IPS DF 19.7 (cell line): ENCODE results near the gene RBM4.
"Not testable (repeated sequence)": the region's sequence is repeated elsewhere in the genome, so short reads cannot be mapped to it uniquely, and the experiment has no call there.

Experiments
- DNase-seq: peaks from one replicate; pipeline ENCODE4 v3.0.0-alpha.2; 2013; ENCODE audit warnings: low read depth, low spot score

Gene RBM4, protein sequence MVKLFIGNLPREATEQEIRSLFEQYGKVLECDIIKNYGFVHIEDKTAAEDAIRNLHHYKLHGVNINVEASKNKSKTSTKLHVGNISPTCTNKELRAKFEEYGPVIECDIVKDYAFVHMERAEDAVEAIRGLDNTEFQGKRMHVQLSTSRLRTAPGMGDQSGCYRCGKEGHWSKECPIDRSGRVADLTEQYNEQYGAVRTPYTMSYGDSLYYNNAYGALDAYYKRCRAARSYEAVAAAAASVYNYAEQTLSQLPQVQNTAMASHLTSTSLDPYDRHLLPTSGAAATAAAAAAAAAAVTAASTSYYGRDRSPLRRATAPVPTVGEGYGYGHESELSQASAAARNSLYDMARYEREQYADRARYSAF

DNA sequence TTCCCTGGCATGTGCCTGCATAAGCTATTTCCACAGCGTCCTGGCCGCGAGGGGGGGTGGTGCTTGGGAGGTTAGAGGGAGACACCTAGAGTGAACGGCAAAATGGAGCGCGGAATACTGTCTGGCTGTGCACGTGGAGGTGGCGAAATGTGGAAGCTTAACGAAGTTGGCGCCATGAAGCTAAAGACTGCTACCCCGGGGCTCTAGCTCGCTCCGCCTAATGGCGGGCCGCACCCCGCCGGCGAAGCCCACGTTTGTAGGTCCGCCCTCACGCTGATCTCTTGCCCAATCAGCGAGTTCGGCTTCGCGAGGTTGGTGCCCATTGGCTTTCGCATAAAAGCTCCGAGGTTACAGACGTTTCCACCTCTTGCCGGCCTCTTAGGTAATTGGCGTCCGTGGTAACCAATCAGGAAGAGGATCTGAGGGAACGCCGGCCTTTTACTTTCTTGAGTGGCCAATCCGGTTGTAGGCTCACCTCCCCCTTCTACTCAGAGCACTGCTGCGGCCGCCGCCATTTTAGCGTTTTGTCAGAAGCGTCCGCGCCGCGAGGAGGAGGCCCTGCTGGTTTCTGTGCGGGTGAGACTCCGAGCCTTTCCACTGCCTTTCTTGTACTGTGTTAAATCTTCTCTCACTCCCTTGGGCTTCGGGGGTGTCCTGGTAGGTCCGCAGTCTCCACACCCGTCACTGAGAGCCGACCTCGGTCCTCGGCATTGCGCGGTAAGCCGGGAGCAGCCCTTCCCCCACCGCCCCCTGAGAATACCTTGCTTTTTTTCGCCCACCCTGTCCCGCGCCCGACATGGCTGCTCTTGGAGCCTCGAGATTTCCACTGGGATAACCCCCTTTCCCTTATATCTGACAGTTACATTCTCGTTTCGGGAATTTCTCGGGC, at the start of gene RBM4:
Gene RBM4 (plus strand): TSS at position 527 of the 889 bp plus-strand sequence. CDS start 1,009 bp downstream, outside the sequence.
- peak; percentile 100 for DNase-seq

DNA sequence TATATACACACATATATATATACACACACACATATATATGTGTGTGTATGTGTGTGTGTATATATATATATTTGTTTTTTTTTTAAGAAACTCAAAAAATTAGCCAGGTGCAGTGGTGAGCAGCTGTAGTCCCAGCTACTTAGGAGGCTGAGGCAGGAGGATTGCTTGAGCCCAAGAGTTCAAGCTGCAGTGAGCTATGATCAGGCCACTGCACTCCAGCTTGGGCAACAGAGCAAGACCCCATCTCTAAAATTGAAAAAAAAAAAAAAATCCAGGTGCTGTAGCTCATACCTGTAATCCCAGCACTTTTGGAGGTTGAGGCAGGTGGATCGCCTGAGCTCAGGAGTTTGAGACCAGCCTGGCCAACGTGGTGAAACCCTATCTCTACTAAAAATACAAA, 49.2 kb upstream of the RBM4 start:
- DNase-seq, result not testable (repeated sequence)

DNA sequence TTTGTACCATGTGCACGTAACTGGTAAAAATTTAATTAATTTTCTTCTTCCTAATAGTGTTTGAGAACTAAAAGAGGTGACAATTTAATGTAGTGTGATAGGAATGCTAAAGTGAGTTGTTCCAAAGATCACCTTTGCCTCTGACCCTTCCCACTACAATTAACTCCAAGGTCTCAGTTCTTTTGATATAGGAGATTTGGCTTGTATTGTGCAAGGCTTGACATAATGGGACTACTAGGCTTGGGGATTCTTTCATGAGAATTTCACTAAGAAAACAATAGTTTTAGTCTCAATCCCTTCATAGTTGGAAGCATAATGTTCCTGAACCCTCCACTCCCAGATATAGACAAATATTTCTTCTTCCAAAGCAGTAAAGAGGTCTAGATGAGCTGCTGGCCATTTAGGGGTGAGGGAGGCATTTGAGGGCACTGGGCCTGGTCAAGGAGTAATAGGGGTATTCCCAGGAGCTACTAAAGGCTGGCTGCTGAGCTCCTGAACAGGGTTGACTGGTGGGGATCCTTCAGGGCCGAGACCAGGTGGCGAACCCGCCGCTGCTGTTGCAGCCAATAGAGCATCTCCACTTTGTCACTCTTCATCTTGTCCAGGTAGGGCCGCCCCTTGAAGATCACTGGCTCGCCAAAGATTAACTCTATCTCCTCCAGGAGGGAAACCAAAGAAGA, 48.4 kb upstream of the RBM4 start:
- DNase-seq, result no peak

DNA sequence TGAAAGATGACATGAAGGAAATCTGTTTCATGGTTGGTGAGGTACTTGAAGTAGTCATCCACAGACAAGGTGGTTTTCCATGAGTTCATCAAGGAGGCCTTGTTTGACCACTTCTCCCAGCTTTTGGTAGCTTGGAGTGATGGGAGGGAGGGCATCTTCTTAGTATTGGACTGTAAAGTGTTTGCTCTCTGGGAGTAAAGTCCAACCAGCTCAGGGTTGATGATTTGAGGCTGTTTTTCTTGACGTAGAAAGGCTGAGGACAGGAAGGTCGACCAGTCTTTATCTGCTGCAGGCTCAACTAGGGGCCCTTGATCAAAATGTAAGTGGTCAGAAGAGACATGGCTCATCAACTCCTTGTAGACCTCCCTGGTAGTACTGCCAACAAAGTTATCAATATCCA, 47.3 kb upstream of the RBM4 start:
- DNase-seq, result no peak

DNA sequence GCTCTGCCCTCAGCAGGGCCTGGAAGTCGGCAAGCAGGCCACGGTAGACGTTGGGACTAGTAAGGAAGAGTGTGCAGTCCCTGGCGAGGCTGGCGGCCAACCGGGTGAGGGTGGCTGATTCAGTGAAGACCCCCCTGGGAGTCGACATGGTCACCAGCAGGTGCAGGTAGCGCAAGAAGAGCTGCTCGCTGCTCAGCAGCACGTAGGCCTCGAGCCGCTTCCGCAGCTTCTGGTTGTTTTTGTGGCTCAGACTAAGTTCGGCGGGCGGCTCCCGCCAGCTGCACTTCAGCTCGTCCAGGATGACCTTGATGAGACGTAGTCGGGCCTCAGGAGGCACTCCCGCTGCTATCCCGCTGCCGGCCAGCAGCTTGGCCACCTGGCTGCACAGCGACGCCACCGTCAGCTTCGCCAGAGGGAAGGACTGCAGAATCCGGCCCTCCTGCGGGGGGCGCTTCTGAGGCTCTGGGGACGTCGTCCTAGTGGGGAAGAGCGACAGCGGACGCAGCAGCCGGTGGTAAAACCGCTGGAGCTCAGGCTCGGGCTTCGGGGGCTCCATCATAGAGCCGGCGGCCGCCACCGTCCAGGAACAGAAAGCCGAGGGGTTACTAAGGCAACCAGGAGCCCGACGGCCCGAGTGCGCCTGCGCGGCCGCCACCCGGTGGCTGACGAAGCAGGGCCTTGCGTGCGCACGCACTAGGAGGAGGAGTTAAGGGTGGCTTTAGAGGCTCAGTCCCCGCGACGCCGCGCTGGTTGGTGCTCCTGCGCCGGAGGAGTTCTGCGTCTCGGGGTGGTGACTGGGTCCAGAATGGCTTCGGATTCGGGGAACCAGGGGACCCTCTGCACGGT, 45.8 kb upstream of the RBM4 start, which contains the start of the genes CCDC87 and CCS:
Gene CCDC87 (minus strand): TSS at position 607 of the 846 bp plus-strand sequence. CDS start 48 bp downstream, at position 559.
Gene CCS (plus strand): TSS at position 729 of the 846 bp plus-strand sequence. CDS start 77 bp downstream, at position 806.
- DNase-seq, result no peak

DNA sequence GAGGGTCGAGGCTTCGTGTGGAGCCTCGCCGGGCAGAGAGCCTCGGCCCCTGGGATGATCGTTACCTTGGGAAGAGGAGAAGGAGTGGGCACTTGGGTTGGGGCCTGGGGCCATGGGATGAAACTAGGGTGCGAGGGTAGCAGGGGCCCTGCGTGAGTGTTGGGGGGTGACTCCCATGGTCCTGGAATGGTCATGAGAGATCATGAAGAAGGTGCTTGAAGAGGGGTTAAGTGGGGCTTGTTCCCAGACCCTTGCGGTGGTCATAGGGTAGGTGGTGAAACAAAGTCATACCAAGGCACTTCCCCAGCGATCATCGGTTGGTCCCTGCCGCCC, 45.2 kb upstream of the RBM4 start:
- no peak for DNase-seq

DNA sequence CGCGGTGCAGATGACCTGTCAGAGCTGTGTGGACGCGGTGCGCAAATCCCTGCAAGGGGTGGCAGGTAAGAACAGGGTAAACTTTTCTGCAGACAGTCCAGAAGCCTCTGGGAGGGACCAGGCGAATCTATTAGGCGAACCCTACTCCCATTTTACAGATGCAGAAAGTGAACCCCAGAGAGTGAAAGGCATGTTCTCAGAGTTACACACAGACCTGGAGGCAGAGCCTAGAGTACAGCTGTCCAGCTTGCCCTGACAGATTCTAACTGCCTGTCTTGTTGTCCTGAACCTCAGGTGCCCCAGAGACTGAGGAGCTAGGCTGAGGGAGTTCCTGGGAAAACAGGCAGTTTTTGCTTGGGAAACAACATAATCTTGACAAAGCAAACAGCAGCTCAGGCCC, 44.9 kb upstream of the RBM4 start:
- DNase-seq, result no peak

DNA sequence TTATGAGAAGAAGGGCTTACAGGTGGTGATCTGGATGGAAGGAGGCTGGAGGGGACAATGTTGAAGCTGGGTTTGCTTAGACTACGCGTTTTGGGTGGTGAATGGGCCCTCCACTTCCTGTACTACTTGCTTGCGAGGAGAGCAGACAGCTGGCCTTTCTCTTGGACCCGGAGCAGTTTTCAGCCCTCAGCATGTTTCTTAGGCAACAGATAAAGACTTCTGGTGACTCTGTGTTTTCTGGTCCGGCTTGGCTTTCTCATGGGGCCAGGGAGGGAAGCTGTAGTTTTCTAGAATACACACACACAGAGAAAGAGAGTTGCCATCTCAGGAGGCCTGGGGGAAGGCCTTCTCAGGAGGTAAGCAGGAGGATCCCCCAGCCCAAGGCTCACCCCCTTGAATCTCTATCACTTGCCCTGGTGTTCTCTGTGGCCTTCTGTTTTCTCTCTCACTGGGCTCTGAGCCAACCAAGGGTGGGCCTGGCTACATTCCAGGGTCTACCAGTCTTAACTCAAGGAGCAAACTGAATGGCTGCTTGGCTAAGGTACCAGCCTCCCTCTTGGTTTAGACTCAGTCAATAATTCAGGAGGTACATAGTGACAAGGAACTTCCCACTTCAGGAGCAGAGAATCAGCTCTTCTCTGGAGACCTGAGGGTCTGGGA, 43.1 kb upstream of the RBM4 start:
- DNase-seq, result no peak

DNA sequence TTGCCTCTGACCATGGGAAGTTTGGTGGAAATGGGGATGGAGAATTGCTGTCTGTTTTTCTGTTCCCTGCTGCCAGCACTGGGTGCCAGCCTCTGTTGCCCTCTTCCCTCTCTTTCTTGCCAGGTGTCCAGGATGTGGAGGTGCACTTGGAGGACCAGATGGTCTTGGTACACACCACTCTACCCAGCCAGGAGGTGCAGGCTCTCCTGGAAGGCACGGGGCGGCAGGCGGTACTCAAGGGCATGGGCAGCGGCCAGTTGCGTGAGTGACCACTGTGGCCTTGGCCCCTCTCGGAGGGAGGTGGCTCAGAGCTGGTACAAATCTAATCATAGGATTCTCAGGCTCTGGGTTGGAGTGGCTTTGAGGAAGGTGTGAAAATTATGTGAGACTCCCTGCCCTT, 39.5 kb upstream of the RBM4 start:
- no peak for DNase-seq

DNA sequence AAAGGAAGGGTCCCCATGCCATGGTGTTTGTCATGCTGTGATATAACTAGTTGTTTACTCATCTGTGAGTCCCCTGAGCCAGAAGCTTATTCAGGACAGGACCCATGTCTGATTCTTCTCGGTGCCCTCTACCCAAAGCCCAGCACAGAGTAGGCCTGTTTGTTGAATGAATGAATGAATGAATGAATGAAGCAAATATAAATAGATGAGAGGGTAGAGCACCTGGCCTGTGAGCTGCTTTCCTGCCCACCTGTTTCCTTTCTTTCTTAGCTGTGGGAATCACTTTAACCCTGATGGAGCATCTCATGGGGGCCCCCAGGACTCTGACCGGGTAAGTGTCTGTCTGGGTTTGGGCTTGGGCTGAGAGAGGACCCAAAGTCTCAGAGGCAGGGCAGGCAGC, 38.3 kb upstream of the RBM4 start:
- no peak for DNase-seq

DNA sequence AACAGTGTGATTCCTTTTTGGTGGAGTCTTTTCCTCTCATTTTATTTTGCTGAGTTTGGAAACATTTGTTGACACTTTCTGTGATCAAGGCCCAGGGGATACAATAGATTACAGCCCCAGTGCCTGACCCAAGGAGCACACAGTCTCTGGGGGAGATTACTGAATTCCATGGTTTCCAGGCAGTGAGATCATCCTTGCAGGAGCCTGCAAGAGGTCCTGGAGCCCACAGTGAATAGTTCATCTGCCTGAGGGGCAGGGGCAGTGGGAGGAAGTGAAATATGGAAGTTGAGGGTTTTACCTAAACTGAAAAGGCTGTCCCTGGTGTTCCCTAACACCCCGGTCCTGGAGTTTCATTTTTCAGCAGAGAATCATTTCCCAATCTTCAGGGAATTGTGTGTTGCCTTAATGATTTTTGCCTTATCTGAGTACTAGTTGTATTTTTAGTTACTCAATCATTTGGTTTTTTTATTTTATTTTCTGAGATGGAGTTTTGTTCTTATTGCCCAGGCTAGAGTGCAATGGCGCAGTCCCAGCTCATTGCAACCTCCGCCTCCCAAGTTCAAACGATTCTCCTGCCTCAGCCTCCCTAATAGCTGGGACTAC, 37.8 kb upstream of the RBM4 start:
- DNase-seq, result no peak

DNA sequence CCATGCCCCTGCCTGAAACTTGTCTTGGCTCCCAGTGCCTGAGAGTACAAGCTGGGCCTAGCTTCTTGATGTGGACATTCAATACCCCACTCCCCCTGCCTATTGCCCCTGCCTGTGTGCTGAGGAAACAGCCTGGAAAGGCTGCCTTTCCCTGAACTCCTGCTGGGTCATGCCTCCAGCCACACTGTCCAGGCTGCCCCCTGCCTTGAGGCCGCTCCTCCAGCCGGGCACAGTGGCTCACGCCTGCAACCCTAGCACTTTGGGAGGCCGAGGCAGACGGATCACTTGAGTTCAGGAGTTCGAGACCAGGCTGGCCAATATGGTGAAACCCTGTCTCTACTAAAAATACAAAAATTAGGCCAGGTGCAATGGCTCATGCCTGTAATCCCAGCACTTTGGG, 35.4 kb upstream of the RBM4 start:
- DNase-seq, result no peak

DNA sequence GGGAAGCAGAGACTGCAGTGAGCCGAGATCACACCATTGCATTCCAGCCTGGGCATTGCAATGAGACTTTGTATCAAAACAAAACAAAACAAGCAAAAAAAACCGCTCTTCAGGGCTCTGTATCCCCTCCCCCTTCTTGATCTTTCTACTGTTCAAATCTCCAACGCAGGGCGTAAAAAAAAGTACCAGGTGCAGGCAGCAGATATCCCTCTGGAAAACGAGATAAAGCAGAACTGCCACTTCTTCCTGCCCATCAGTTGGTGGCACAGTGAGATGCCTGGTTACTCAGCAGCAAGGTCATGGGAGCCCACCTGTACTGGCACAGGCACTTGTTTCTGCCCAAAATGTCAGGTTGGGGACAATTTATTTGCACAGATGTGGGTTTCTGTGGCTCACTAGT, 34.3 kb upstream of the RBM4 start:
- no peak for DNase-seq

DNA sequence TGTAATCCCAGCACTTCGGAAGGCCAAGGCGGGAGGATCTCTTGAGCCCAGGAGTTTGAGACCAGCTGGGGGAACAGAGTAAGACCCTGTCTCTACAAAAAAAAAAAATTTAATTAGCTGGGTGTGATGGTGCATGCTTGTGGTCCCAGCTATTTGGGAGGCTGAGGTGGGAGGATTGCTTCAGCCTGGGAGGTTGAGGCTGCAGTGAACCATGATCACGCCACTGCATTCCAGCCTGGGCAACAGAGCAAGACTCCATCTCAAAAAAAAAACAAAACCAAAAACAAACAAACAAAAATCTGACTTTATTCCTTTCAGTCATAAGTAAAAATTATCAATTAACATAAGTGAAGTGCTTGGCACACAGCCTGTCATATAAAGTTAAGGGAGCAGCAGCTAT, 31.9 kb upstream of the RBM4 start:
- not testable (repeated sequence) for DNase-seq

DNA sequence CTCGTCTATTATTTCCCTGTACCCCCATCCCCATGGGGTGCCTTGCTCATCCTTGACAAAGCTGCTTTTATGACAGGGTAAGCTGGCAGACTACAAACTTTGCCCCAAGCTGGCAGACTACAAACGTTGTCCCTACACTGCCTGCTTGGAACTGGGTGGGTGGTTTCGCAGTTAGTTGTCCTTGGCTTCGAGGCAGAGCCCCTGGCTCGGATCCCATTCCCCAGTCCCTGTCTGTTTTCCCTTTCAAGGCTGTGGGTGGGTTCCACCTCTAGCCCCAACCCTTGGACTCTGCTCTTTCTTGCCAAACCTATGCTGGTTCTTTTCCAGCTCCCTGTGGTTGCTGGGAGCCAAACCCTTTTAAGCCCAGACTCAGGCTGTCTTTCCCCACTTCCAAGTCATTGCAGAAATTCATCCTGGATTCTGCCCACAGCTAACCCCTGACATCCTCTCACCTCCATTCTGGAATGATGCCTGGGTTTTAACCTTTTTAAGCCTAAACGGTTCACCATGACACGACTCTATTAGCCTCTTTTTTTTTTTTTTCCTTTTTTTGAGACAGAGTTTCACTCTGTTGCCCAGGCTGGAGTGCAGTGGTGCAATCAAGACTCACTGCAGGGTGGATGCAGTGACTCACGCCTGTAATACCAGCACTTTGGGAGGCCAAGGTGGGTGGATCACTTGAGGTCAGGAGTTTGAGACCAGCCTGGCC, 31.2 kb upstream of the RBM4 start:
- no peak for DNase-seq

DNA sequence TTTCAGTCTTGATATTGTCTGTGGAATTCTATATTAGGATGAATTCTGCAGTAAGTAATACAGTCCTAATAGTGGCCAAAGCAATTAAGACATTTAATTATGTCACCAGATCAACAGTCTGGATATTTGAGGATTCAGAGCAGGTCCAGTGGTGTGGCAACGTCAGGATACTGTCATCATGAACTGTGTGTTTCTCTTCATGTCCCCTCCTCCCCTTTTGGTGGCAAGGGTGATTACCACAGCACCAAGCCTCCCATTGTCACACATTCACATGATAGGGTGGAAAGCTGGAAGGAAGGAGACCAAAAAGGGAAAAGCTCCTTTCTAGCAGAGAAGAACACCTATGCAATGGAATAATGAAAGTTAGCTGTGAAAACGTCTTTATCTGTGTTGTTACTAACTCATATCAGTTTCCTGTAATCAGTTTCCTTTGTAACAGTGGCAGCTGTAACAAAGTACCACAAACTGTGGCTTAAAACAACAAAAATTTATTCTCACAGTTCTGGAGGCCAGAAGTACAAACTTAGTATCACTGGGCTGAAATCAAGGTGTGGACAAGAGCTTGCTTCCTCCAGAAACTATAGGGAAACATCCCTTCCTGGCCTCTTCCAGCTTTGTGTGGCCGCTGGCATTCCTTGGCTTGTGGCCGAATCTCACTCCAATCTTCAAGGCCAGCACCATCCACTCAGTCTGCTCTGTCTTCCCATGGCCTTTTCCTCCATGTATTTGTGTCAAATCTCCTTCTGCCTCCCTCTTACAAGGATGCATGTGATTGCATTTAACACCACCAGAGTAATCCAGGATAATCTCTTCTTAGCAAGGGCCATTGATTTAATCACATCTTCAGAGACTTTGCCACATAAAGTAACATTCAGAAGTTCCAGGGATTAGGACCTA, 28.5 kb upstream of the RBM4 start:
- DNase-seq, result no peak

DNA sequence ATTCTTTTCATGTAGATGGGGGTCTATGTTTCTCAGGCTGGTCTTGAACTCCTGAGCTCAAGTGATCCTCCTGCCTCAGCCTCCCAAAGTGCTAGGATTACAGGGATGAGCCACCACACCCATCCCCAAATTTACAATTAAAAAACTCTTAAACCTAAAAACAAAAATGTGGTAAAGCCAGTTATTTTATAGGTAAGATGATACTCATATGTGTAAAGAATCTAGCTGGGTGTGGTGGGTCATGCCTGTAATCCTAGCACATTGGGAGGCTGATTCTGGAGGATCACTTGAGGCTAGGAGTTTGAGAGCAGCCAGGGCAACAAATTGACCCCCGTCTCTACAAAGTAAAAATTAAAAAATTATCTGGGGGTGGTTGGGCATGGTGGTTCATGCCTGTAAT, 26.0 kb upstream of the RBM4 start:
- DNase-seq, result no peak

DNA sequence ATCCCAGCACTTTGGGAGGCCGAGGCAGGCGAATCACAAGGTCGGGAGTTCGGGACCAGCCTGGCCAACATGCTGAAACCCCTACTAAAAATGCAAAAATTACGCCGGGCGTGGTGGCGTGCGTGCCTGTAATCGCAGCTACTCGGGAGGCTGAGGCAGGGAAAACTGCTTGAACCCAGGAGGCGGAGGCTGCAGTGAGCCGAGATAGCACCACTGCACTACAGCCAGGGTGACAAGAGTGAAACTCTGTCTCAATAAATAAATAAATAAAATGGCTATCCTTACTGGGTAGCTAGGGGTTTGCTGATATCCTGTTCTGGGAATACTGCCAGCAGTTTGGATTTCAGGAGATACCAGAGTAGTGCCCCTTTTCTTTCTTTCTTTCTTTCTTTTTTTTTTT, 24.4 kb upstream of the RBM4 start:
- DNase-seq, result no peak
